DMS53 treated with DMSO at 0.1 percent for 48 hours (cell line): Measurements from ENCODE around the gene TYK2.

Experiments used
- DNase-seq: peaks from one replicate; lab custom pipeline; 2025; ENCODE audit not compliant: unreplicated experiment; lab: John Stamatoyannopoulos, UW

TYK2 gene

DNA sequence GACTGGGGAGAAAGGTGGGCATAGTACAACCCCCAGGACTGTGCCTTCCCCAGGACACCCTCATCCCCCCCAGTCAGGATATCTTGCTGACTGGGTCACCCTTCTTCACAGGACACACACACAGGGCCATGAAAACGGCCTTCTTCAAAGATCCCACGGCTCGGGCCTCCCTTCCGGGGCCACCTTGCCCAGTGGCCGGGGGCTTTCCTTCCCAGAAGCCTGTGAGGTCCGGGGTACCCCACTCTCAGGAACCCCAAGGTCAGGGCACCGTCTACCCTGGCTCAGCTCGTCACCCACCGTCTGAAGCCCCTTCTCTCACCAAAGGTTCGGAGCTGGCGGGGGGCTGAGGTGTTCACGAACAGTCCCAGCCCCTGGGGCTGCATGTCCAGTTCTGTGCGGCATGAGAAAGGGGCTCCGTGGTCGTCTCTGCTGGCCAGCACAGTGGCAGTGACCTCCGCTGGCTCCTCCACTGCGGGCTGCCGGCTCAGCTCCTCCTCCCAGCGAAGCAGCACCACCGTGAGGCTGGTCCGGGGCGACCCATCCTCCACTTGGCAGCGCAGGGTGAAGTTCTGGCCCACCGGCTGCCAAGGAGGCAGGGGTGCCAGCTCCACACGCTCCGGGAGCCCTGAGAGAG, 44.9 kb downstream of the TYK2 start:
- no peak for DNase-seq

DNA sequence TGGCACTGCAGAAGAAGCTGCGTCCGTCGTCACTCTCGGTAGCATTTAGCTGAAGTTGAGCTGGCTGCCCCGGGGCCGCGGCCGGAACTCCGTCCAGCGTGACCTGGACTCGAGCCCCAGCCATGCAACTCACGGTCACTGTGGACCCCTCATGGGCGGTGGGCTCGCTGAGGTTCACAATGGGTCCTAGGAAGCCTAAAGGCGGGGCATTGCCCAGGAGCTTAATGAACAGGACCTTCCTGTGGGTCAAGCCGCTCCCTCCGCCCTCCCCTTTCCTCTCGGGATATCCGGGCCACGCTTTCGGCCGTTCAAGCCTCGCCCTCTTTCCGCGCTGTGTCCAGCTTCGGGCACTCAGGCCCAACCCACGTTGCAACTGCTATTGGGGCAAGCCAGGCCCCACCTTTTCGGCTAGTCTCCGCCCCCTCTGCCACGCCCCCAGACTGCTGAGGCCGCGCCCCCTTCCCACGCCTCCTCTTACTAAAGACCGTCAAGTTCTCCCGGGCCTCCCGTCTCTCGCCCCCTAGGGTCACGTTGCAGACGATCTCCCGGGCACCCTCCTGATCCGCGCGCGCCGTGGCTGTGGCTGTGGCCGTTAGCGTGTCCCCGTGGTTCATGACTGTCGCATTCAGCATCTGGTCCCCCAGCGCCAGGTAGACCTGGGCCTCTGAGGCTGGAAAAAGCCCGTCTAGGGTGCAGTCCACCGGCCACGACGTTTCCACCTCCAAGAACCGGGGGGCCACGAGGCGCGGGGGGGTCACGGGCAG, 45.6 kb downstream of the TYK2 start:
- peak; percentile 68 for DNase-seq

DNA sequence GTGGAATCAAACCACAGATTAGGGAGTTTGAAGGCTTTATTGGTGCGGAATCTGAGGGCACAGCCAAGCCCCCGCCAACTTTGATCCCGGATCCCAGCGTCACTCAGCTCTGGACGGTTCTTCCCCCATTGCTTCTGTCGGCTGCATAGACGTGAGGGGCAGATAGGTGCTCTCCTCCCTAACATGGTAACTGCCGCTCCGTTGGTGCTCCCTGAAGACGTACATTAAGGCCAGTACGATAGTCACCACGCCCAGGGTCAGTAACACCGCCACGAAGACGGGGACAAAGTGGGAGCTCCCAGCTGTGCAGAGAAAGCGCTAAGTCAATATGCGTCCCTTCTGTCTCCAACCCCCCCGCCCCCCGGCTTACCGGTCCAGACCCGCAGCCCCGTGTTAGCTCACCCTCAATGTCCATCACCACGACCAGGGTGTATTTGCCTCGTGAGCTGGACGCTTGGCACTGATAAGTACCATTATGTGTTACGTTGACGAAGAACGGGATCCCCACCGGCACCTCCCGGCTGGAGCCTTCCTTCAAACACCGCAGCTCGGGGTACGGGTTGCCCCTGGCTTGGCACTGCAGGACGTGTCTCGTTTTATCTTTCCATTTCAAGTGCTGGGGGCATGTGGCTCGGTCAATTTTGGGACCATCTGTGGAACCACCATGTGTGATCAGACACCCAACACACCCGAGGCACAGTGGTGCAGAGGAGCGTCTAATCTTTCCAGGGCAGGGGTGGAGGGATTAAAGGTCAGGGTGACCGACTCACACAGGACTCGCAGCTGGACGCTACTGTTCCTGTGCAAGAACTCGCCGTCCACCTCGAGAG, 46.4 kb downstream of the TYK2 start:
- peak; percentile 41 for DNase-seq

DNA sequence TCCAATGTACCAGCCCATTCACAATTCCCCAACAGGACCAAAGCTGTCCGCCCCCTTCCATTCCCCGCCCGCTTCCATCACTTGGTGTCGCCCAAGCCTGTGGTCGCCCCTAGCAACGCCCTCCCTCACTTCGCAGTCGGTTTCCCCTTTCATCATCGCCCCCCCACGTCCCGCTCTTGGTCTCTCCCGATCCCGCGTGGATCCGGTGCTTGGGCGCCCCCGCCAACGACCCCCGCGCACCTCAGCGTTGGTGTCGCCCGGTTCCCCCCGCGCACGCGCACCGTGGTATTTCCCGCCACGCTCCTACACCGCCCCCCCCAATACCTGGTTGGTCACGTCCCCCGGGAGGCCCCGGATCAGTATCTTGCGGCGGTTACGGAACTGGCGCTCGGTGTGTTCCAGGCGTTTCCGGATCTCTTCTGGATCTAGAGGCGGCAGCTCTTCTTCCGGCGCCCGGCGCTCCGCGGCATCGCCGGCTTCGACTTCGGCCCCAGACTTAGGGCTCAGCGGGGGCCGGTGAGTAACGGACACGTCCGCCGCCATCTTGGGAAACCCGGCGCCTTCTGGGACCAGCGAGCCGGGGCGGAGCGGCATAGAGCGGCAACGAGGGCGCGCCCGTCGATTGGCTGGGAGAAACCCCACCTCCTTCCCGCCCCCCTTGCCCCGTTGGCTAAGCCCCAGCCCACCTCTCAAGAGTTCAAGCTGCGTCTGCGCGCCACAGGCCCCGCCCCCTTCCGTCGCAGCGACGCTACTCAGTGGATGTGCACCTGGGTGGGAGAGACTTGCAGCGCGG, 47.2 kb downstream of the TYK2 start, which contains the start of gene RAVER1:
RAVER1 (minus strand) TSS at position 565 of the 793 bp plus-strand sequence; CDS start at position 543, 22 bp downstream.
- DNase-seq = peak; percentile 75

DNA sequence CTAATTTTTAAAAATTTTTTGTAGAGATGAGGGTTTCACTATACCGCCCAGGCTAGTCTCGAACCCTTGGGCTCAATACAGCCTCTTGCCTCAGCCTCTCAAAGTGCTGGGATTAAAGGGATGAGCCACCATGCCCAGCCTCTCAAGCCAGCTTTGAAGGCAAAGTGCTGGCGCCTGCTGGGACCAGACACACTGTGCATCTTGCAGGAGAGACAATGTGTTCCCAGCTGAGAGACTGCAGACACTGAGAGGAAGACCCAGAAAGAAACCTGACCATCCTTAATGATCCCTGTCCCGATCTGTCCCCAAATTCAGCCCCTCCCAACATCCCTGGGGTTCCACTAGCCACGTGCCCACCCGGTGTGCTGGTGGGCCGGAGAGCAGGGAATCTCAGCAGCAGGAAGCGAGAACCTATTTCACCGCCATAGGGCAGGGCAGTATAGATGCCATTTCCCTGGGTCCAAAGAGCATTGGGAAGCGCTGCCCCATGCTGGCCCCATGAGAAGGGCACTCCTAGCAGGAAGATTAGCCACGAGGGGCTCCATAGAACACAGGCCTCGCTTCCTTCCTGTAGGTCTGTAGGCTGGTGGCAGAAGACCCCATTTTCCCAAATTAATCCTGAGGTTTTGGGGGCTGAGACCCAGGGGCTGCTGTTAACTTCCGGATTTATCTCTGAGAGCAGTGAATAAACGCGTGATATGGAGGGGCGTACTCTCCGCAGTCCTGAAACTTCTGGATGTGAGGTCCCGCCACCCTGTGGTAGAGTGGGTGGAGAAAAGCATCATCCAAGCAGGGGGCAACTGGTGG, 48.0 kb downstream of the TYK2 start:
- no peak for DNase-seq

DNA sequence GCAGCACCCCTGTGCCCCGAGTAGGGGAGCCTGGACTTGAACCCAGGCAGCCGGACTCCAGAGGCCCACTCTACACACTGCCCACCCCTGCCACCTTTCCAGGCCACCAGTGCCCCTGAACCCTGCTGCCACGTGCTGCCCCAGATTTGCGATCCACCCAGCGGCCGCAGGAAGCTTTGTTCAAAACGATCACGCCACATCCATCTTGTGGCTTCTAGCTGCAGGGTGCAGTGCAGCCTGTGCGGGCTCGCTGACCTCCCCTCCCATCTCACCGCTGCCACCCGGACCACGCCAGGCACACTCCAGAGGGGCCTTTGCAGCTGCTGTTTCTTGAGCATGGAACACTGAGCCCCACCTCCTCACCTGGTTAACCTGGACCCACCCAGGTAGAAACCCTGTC, 50.8 kb downstream of the TYK2 start:
- DNase-seq = no peak

DNA sequence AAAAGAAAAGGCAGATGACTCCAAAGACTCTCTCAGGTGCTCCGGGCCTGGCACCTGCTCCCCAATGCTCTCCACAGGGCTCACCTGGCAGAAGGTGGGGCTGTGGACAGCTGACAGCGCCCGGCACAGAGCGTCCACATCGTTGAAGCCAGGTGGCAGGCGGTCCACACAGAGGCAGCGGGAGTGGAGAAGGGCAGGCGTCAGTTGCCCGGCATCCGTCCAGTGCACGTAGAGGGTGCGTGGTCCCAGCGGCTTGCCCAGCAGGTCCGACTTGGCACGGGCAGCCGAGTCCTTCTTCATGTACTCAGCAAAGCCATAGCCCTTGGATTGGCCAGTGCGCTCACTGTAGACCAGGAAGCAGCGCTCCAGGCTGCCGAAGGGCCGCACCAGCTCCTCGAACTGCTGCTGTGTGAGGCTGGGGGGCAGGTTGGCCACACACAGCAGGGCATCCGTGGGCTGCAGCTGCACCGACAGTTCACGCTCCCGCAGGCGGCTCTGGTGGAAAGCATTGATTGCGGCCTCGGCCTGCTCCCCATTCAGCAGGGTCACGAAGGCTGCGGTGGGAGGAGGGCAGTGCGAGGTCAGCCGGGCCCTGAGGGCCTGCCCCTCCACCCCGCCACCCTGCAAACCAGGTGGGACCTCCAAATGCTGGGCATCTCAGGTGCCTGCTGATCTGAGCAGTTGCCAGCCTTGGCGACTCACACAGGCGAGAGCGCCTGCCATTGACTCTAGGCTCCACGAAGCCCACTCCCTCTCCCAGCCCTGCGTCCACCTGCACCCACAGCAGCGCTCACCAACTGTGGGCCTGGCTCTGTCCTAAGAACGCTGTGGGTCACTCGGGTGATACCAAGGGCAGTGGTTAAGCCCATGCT, 51.6 kb downstream of the TYK2 start:
- no peak for DNase-seq

DNA sequence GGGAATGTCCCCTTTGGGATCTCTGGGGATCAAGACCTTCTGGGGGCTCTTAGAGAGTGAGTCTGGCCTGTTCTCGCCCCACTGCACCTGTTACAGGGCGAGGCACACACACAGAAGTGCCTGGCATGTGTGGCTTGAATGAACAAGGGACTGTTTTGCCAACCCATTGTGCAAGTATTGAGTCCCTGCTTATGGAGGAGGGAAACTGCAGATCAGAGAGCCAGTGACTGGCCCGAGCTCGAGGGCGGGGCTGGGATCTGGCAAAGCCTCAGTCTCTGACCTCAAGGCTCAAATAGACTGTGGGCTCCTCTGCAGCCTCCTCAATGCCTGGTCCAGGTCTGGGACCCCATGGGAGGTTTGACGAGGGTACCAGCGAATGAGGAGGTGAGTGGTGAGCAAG, 52.6 kb downstream of the TYK2 start:
- no peak for DNase-seq

DNA sequence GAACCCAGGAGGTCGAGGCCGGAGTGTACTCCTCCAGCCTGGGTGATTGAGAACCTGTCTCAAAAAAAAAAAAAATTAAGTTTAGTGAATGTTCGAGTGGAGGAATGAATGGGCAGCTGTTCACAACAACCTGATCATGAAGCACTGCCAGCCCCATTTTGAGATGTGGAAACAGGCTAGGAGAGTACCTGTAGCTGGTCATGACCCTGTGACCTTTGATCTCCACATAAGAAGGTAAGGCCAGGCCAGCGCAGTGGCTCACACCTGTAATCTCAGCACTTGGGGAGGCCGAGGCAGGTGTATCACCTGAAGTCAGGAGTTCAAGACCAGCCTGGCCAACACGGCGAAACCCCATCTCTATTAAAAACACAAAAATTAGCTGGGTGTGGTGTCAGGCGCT, 54.6 kb downstream of the TYK2 start:
- no peak for DNase-seq

DNA sequence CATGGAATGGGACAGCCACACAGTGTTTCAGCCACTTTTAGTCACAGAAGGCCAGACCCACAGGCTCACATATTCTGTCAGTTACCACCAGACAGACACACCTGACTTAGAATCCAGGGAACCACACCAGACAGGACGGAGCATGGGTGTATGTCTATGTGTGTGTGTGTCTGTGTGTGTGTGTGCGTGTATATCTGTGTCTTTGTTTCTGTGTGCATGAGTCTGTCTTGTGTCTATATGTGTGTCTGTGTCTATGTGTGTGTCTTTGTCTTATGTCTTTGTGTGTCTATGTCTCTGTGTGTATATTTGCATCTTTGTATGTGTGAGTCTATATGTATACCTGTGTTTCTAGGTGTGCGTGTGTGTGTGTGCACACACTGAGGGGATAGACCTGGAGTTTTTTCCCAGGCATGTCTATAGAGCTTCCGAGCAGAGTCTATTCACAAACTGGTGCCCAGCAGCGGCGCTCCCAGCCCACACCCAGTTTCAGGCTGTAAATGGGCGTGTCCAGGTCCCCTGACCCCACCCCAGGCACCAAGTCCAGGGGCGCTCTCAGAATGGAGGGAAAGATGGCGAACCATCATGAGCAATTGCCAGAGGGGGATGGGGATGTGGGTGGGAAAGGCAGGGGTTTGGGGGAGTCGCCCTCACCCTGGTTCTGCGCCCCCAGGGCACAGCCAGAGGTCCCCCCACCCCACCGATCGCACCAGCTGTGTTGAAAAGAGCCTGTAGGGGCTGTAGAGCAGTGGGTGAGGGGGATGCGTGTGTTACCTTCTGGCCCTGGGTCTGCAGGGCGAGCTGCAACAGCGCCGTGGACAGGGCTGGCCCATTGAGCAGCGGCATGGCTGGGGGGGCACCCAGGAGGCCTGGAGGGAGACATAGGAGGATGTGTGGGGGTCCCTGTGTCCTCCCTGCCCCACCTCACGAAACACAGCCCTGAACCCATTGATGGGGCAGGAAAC, 58.2 kb downstream of the TYK2 start:
- no peak for DNase-seq

DNA sequence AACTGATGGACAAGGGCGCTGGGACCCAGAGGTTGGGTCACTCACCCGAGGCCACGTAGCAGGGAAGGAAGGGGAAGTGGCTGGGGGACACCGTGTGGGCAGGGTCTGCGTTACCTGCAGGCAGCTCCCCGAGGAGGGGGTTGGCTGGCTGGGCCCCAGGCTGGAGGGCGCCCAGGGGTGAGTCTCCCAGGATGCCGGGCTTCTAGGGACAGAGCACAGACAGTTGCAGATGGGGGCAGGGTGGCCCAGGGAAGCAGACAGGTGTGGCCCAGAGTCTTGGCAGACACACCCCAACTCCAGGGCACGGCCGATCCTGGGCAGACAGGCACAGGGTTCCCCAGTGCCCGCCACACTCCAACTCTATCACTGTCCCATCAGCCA, 59.0 kb downstream of the TYK2 start:
- DNase-seq = no peak

DNA sequence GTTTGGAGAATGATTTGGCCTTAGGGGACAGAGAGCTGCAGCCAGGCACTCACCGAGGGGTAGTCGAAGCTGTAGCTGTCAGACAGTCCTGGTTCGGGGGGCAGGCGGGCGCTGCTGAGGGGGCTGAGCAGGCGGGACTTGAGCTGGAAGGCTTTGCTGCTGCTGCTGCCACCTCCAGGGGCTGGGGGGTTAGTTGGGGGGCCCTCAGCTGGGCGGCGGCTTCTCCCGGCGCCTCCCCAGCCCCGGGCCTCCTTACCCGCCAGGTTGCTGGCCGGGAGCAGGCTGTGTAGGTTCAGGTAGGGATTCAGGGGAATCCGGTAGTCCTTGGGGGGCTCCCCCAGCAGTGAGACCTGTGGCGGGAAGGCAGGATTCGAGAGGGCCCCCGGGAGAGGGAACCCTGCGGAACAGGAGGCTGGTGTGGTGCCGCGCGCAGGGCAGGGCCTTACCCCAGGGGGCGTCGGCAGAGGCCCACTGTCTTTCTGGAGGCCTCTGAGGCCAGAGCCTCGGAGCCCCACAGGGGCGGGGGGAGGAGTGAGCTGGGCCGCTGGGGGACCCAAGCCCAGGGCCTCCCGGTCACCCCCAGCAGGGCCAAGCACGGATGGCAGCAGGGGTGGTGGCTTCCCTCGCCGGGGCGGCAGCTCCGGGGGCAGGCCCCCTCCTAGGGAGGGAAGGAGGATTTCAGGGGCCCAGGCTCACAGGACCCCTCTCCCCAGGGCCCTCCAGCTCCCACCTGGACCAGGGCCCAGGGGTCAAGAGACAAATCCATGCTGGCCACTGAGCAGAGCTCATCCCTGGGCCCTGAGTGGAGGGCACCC, 59.6 kb downstream of the TYK2 start:
- no peak for DNase-seq

DNA sequence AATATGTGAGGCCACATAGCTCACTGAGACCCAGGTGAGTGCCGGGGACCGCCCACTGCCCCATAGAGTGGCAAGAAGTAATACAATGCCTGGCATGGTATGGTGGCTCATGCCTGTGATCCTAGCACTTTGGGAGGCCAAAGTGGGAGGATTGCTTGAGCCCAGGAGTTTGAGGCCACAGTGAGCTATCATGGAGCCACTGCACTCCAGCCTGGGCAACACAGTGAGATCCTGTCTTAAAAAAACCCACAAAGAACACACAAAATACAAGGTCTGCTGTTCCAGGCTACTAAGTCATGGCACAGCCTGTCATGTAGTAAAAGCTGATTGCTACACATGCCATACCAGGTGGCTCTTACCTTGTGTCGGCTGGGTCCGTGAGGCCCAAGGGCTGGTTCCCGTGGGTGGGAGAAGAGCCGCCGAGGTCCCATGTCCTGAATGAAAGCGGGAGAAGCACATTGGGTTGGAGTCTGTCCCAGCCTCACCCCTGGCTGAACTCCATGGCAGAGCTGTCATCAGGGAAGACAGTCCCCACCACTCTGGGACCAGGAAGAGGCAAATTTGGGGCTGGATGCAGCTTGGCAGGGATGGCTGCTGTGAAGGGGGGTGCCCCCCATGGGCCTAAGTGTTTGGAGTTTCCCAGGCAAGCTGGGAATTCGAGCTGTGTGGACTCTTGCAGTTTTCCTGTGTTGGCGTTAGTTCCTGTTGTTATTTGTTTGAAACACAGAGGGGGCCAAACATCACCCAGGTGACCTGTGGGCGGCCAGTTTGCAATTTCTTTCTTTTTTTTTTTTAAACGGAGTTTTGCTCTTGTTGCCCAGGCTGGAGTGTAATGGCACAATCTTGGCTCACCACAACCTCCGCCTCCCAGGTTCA, 61.3 kb downstream of the TYK2 start:
- DNase-seq = no peak

DNA sequence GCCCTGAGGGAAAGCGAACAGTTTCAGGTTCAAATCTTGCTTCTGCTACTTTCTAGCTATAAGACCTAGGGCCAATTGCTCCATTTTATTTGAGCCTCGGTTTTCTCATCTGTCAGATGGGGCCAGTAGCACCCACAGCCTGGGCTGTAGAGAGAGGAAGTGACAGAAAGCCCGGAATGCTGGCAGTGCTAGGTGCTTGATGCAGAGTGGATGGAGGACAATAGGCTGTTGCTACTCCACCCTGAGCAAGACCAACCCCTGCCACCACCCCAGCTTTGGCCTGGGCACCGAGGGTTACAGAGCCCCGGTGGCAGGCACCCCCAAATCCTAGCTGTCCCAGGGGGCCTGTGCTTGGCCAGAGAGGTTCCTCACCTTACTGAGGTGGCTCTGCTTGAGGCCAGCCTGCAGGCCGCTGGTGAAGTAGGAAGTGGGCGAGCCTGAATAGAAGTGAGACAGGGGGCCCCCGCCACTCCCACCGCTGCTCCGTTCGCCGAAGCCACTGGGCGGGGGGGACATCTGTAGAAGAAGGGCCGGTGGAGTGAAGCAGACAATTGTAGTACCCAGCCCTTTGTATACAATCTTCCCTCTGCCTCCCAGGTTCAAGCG, 62.4 kb downstream of the TYK2 start:
- DNase-seq = no peak

DNA sequence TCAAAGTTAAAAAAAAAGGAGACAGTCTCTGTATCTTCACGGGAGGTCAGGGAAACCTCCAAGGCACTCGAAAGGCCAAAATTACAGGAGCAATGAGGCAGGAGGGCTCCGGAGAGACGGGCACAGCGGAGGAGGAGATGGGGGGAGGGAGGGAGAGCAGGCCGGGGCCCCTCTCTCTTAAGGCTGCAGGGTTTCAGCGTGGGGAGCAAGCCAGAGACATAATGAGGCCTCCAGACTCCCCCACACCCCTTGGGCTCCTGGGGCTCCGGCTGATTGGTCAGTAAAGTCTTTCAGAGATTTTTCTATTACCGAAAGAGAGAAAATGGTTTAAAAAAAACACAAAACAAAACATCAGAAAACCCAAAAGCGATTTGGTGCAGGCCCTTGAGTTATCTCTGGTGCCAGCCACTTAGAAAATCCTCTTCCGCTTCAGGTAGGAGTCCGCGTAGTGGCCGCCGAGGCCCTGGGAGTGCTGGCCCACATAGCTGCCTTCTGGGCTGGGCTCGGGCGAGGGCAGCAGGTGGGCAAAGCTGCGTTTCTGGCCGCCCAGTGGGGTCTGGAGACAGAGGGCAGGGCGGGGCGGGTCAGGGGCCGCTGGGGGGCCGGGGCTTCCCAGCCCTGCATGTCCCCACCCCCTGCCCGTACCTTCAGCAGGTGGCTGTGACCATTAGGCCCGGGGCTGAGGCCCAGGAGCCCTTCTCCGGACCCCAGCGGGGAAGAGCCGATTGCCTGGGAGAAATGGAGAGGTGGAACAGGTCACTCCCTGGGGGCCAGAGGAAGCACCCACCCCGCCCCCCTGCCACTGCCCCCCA, 63.1 kb downstream of the TYK2 start:
- no peak for DNase-seq
